Right lobe of liver (tissue), 6 donors: Measurements from ENCODE around the gene FEM1B. TPM values are rescaled to one million over a fixed set of nuclear protein-coding genes. Genes with fewer than 3 reads are reported as not detected.

Experiments
- ATAC-seq, 4 donors: fragments of 200-7000 bp; cut with Tn5 transposase; one replicate each; pipeline ENCODE4 v1.9.1; 2020; ENCODE audit warnings: mild to moderate bottlenecking in 4 of 4, moderate library complexity in 4 of 4
- DNase-seq, 3 donors: peaks; one replicate each; pipeline ENCODE4 v3.0.0-alpha.2; 2020
- H3K27ac ChIP-seq, 3 donors: fragments of 200-600 bp; one replicate each; pipeline ENCODE4 v1.8.0; 2022
- H3K27me3 ChIP-seq, 2 donors: fragments of 200-600 bp; one replicate each; pipeline ENCODE4 v1.8.0; 2022
- H3K36me3 ChIP-seq, 4 donors: fragments of 200-600 bp; sonication (generic) in 1 of 4; one replicate each; pipeline versions ENCODE4 v1.5.1 to v1.8.0; 2017 to 2022; ENCODE audit warnings: control low read depth in 1 of 4
- H3K4me1 ChIP-seq, 4 donors: fragments of 200-600 bp; sonication (generic) in 1 of 4; one replicate each; pipeline versions ENCODE4 v1.5.1 to v1.8.0; 2017 to 2022; ENCODE audit warnings: control low read depth in 1 of 4
- H3K4me3 ChIP-seq, 3 donors: fragments of 200-600 bp; one replicate each; pipeline ENCODE4 v1.8.0; 2022
- H3K9me3 ChIP-seq, 4 donors: fragments of 200-600 bp; sonication (generic) in 1 of 4; one replicate each; pipeline versions ENCODE4 v1.5.1 to v1.8.0; 2017 to 2022; ENCODE audit warnings: control low read depth in 1 of 4
- POLR2A ChIP-seq: fragments of 450-650 bp; IDR thresholded peaks from one replicate; pipeline ENCODE4 v1.6.1; 2017; ENCODE audit warnings: antibody characterized with exemption, mild to moderate bottlenecking
- WGBS: methylation state at CpG from one replicate; pipeline ENCODE4 v1.1.6; 2018; ENCODE audit warnings: low coverage, low lambda C conversion rate; ENCODE audit not compliant: insufficient coverage; ENCODE audit errors: missing lambda C conversion rate; 5-methylcytosine and 5-hydroxymethylcytosine counted together
- intact Hi-C, 2 donors: fragments of 100-400 bp; cut with DNase I; formaldehyde crosslinking; loops; one replicate each; pipeline versions ENCODE4 v1.11.2 to v1.14.1; 2022
- total RNA-seq, 6 experiments: library from RNA; depleted of rRNA in 2 of 6; stranded (reverse); fragments of >200 nt in 2 of 6; fragmentation: NEBNext Ultra II Directional in 3 of 6; extraction: Animal tissue kit (Norgen Biotek cat#: 25700) in 3 of 6; gene quantifications; one replicate each; pipeline versions ENCODE4 v1.1.0 to v1.2.4, GENCODE V29; 2016 to 2023
- TF ChIP-seq, protein P1 (sequence below), 4 donors: fragments of 200-600 bp in 3 of 4; fragments of 450-650 bp in 1 of 4; IDR thresholded peaks; one replicate each; pipeline versions ENCODE4 v1.5.1 to v1.8.0; 2016 to 2022; ENCODE audit warnings: antibody characterized with exemption in 4 of 4, mild to moderate bottlenecking in 2 of 4
- donor health status: DM: no; HTN: yes; CAD: no.
- donor health status: DM: no; HTN: no; CAD: no.
- donor health status: DM: no; HTN: no; CAD: no.
- donor health status: DM: no; HTN: yes; CAD: no.
- donor health status: DM: no; HTN: yes; CAD: no.

The FEM1B gene
- total RNA-seq, 6 experiments from 2014 or later = 17.7 to 28.3 (median 23.1) TPM

DNA sequence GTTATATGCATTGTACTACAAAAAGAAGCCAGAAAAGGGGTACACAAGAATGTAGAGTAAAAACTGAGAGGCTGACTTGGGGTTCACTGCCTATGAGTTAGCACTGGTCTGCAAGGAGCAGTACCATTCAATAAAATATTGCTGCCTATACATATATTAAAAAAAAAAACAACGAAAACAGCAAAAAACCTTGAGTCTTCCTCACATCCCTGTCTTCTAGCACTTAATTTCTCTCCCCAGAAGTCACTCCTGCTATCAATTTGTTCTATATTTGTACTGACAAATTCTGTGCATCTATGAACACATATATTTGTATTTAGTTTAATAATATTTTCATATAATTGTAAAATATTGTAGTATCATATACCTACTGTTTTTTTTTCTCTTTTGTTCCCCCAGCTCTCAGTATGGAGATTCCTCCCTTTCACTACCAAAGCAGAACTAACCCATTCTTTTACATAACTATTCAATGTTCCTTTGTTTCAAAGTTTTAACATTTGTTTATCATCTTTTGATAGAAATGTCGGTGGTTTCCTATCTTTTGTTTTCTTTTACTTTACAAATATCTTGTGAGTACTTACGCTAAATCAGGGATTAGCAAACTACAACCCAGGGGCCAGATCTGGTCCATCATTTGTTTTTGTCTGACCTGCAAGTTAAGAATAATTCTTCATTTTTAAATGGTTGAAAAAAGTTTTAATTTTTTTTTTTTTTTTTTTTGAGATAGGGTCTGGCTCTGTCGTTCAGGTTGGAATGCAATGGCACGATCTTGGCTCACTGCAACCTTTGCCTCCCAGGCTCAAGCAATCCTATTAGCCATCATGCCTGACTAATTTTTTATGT is 14.8 kb upstream of the FEM1B start:
- H3K4me1 ChIP-seq = no peaks in the 10 kb centered on the region
- H3K4me3 ChIP-seq = no peak overlapping the region
- no peaks in the 10 kb centered on the region for H3K36me3 ChIP-seq
- intact Hi-C loops = no loop called here
- TF ChIP-seq, protein P1, sequence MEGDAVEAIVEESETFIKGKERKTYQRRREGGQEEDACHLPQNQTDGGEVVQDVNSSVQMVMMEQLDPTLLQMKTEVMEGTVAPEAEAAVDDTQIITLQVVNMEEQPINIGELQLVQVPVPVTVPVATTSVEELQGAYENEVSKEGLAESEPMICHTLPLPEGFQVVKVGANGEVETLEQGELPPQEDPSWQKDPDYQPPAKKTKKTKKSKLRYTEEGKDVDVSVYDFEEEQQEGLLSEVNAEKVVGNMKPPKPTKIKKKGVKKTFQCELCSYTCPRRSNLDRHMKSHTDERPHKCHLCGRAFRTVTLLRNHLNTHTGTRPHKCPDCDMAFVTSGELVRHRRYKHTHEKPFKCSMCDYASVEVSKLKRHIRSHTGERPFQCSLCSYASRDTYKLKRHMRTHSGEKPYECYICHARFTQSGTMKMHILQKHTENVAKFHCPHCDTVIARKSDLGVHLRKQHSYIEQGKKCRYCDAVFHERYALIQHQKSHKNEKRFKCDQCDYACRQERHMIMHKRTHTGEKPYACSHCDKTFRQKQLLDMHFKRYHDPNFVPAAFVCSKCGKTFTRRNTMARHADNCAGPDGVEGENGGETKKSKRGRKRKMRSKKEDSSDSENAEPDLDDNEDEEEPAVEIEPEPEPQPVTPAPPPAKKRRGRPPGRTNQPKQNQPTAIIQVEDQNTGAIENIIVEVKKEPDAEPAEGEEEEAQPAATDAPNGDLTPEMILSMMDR (IDR thresholded peaks at IDR 0.05) = no peak
- no peak for TF ChIP-seq POLR2A
- ATAC-seq (no peak), DNase-seq (no peak)
- H3K9me3 ChIP-seq = no peaks in the 10 kb centered on the region
- 55% methylated on average over 5 of the region's 5 CpGs for whole genome bisulfite sequencing
- no peak overlapping the region for H3K27ac ChIP-seq
- no peaks in the 10 kb centered on the region for H3K27me3 ChIP-seq

DNA sequence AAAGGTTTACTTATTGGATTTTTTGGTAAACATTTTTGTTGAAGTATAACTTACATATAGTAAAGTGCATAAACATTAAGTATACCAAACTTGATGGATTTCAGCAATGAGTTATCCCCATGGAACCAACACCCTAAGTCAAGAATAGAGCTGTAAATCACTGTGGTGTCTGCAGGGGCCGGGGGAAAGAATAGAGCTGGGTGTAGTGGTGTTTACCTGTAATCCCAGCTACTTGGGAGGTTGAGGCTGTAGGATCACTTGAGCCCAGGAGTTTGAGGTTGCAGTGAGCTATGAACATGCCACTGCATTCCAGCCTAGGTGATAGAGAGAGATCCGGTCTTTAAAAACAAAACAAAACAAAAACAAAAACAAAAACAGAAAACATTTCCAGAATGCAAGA is 13.3 kb upstream of the FEM1B start:
- Histone ChIP-seq H3K4me1 (no peaks in the 10 kb centered on the region), H3K27ac (no peak overlapping the region), H3K36me3 (no peaks in the 10 kb centered on the region), H3K9me3 (no peaks in the 10 kb centered on the region), H3K27me3 (no peaks in the 10 kb centered on the region), H3K4me3 (no peak overlapping the region)
- no peak for TF ChIP-seq POLR2A
- ATAC-seq = no peak
- intact Hi-C loops = no loop called here
- no peak for DNase-seq
- WGBS = 72% methylated on average over 2 of the region's 2 CpGs

GRCh38 chr15:68265081-68265480 is 12.5 kb upstream of the FEM1B start:
- Histone ChIP-seq H3K4me3 (no peak overlapping the region), H3K4me1 (no peaks in the 10 kb centered on the region), H3K27me3 (no peaks in the 10 kb centered on the region), H3K36me3 (no peaks in the 10 kb centered on the region), H3K27ac (no peak overlapping the region), H3K9me3 (no peaks in the 10 kb centered on the region)
- no peak for ATAC-seq
- DNase-seq = no peak
- 70% methylated on average over 4 of the region's 4 CpGs for WGBS
- intact Hi-C loops = no loop called here
- TF ChIP-seq, protein P1 (IDR thresholded peaks at IDR 0.05) = no peak
- TF ChIP-seq POLR2A = no peak

- Histone ChIP-seq H3K4me1 (no peaks in the 10 kb centered on the region), H3K27ac (no peak overlapping the region), H3K4me3 (no peak overlapping the region), H3K9me3 (no peaks in the 10 kb centered on the region), H3K27me3 (no peaks in the 10 kb centered on the region), H3K36me3 (no peaks in the 10 kb centered on the region)
- DNase-seq (no peak), ATAC-seq (no peak)
- no peak for TF ChIP-seq POLR2A
- WGBS = 90% methylated on average over 3 of the region's 3 CpGs
- intact Hi-C loops = no loop called here
These were observed 11.9 kb upstream of the FEM1B start for GRCh38 chr15:68265674-68266073.

DNA sequence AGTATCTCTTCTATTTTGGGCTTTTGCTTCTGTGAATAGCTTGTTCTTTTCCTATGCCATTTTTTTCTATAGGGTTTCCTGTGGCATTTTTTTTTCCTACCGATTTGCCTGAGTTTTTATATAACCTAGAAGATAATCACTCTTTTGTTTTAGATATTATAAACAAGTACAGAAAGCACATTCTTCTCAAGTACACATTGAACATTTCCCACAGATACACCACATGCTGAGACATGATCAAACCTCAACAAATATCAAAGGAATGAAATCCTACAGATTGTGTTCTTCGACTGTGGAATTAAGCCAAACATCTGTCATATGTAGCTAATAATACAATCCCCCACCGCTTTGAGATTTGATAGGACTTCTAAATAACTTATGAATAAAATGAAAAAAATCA is 9.1 kb upstream of the FEM1B start:
- no peak for ATAC-seq
- no peaks in the 10 kb centered on the region for H3K36me3 ChIP-seq
- 48% methylated on average over 3 of the region's 3 CpGs for WGBS

DNA sequence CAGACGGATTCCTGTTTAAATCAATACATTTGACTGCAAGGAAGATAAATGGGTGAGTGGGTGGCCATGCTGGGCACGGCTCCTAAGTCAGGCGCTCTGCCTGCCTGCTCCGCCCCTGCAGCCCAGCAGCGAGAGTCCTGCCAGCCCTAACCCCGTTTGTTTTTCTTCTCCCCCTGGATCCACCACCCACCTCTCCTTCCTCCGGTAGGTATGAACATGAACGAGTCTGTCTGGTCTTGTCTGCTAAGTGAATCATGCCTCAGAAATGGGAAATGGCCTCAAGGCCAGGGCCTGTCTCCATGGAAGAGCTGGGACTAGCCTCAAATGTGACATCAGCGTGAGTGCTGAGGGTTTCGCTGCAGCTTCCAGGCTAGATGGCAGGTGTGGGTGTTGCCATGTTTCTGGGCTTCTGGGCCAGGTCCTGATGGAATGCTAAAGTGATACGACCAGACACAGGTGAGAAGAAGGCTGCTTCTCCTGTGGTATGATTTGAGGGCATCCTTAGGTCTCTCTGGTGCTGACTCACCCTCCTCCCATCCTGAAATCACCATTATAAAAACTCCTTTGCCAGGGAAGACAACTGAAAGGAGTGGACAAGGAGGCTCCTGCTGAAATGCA is 5.6 kb upstream of the FEM1B start:
- 25% methylated on average over 9 of the region's 11 CpGs for WGBS
- Histone ChIP-seq H3K9me3 (no peaks in the 10 kb centered on the region), H3K27ac (peak overlapping the region in 2 of 3 donors; percentile 27 to 29), H3K4me1 (peaks cover 0 to 36% (median 12%) of the 10 kb centered on the region in 4 donors), H3K36me3 (no peaks in the 10 kb centered on the region), H3K4me3 (no peak overlapping the region), H3K27me3 (no peaks in the 10 kb centered on the region)
- peak; percentile 16 to 62 (median 51) for ATAC-seq
- DNase-seq = peak in 1 of 3 donors; percentile 42
- intact Hi-C loops = no loop called here
- no peak for TF ChIP-seq POLR2A
- TF ChIP-seq, protein P1 (IDR thresholded peaks at IDR 0.05) = no peak

More for the DNA sequence above, 9.1 kb upstream of the FEM1B start:
- no peak for TF ChIP-seq POLR2A
- Histone ChIP-seq H3K27ac (no peak overlapping the region), H3K9me3 (no peaks in the 10 kb centered on the region), H3K4me3 (no peak overlapping the region), H3K4me1 (peaks cover 0 to 9% (median 0%) of the 10 kb centered on the region in 4 donors), H3K27me3 (no peaks in the 10 kb centered on the region)
- intact Hi-C loops = no loop called here
- no peak for DNase-seq
